NCI-H1417 treated with DMSO at 0.1 percent for 48 hours (cell line): ENCODE results near the gene GSK3B.
"Not testable (repeated sequence)": the region's sequence is repeated elsewhere in the genome, so short reads cannot be mapped to it uniquely, and the experiment has no call there.

Experiments used
- DNase-seq: peaks from one replicate; lab custom pipeline; 2025; lab: John Stamatoyannopoulos, UW

The GSK3B gene

DNA sequence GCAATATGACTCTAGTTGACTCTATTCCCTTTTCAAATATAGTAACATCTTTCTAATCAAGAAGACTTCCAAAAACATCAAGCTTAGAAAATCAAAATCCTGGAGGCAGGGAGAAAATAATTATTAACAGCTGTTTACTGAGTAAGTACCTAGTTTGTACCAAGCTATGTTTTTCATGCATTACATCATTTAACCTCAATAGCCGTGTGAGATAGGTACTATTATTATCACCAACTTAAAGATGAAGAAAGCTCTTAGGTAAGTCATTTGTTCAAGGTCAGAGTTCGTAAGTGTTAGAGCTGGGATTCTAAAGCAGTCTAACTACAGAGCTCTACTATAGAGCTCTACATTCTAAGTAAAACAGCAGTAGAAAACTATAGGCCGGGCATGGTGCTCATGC lies 41.6 kb downstream of the GSK3B start:
- DNase-seq = no peak

DNA sequence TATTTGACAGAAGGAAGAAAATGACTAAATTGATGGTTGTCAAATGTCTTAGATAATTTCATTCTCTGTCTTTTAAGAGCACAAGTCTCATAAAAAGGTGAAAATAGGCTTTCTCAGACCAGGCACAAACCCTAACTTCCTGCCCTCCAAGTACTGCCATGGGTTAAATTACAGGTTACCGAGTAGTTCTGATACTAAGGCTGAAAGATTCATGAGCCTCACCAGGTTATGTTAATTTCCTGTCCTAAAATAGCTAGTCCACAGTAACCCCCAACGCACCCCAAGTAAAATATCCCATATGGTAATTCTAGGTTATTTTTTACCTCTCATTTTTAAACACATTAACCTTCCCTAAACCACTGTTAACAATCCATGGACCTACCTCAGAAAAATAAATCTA lies 42.0 kb downstream of the GSK3B start:
- DNase-seq = no peak

DNA sequence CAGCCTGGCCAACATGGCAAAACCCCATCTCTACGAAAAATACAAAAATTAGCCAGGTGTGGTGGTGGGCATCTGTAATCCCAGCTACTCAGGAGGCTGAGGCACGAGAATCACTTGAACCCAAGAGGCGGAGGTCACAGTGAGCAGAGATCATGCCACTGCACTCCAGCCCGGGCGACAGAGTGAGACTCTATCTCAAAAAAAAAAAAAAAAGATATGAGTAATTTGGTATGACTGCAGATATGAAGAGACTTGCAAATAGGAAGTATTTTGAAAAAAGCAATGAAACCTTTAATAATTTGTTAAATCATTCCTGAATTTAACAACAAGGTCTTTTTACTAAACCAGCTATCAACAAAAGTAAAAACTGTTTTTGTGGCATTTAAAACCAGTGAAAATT lies 42.7 kb downstream of the GSK3B start:
- DNase-seq = not testable (repeated sequence)

DNA sequence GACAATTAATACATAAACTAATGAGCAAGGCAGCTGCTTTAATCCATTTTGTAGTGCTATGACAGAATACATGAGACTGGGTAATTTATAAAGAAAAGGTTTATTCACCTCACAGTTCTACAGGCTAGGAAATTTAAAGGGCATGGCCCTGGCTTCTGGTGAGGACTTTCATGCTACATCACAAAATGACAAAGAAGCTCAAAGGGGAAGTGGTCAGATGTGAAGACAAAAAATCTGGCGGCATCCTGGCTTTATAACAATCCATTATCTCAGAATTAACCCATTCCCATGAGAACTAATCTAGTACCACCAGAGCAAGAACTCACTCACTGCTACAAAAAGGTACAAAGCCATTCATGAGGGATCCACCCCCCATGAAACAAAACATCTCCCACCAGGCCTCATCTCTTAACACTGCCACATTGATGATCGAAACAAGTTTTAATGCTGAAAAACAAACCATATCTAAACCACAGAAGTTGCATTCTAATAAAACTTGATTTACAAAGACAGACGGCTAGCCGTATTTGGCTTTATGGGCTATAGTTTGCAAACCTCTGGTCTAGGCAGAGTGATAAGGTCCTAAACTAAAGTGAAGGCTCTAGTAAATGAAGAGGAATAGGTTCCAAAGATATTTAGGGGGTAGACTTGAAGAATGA lies 44.2 kb downstream of the GSK3B start:
- DNase-seq = no peak

DNA sequence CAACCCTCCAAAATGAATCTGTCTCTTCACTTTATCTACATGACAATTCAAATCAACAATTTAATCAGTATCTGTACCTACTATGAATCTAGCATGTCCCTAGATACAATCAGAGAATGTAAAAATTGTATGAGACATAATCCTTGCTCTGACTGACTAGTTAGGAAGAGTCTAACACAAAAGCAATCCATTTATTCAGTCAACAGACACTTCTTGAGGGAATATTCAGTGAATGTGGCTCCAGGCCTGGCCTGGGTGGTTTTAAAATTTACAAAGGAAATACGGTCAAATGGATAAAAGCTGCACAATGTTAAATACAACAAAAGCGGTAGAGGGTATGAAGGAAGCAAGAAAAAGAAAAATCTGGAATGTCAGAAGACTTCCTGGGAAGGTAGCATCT lies 45.2 kb downstream of the GSK3B start:
- no peak for DNase-seq

DNA sequence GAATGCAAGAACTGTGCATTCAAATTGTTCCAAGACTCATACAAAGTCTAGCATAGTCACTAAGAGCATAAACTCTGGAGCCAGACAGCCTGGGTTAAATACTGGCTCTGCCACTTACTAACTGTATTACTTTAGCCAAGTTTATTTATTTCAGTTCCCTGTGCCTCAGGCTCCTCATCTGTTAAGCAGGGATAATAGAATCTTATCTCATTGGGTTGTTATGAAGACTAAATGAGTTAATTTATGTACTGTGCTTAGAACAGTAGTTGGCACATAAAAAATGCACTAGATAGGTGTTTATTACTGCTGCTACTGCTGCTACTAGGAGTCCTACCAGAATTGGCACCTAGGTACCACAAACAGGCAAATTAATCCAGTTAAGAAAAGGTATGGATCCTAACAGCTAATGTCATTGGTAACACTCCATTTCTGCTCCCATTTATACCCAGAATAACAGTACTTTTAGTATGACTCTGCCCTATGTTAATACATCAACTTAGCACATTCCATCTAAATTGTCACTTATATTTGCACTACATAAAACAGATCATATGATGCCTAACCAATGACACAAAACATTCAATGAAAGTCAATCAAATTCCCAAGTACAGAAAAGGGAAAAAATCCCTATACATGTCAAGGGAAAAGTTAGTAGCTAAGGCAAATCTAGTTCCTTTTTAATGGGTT lies 45.7 kb downstream of the GSK3B start:
- DNase-seq = no peak

DNA sequence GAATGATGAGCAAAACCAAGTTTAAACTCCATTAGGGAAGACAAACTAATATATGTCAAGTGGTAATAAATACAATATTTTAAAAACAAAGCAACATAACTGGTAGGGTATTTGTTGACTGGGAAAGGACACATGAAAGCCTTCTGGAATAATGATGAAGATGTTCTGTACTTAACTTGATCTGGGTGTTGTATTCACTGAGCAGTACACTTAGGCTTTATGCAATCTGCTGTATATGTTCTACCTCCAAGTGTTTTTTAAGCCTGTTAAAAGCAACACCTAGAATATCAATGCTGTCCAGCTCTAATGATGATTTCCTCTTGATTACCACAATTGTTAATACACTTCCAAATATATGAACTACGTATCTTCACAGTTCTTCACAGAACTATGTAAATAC lies 46.6 kb downstream of the GSK3B start:
- DNase-seq = no peak

DNA sequence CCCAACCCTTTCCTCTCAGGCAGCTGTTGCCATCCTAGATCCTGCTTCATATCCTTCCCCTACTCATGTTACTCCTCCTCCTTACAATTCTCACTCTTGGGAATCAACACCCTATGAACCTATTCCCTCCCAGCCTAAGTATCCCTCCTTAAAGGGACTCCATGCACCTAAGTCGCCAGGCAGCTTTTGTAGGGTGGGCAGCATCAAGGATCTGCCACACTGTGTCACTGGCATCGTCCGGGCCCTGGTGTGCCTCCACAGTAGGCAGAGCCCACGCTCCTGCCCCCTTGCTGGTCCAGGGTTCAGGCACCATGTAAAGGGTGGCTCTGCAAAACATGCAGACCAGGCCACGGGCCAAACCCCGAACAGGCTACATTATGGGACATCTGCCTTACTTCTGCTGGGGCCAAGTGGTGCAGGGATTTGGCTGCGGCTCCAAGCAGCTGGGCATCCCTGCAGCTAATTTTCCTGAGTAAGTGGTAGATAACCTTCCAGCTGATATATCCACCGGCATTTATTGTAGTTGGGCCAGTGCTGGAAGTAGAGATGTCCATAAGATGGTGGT lies 53.4 kb downstream of the GSK3B start:
- no peak for DNase-seq

DNA sequence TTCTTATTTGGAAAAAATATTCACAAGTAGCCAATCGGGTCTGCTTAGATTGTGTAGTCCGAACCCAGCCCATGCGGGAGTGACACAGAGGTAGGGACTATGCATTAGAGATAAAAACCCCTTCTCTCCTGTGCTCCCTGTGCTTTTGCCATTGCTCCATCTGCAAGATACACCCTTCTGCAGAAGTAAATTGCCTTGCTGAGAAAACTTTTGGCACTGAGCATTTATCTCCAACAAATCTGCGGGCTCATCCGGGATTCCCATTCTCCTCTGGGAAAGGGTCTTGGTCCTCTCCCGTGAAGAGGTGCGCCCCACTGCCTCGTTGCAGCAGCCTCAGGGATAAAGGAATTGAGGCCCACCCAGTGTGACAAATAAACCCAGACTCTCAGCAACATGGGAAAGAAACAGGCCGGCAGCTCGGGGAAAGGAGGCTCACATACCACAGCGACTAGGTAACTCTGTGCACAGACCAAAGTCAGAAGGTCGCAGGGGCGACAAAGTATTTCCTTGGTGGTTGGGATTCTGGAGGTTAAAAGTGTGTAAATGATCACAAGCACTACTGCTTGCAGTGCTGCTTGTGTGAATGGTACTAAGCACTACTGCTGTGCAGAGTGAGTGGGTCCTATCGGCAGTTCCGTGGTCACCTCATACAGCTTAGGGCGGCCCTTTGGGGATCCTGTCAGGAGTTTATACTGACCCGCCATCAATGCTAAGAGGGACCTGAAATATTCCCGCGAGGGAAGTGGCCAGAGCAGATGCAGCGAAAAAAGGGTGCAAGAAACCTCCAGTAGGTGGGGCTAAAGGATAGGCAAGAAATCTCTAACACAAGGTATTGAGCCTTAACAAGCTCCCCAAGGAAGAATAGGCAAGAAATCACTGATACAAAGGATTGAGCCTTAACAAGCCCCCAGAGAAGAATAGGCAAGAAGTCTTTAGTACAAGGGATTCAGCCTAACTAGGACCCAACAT lies 54.3 kb downstream of the GSK3B start:
- no peak for DNase-seq

DNA sequence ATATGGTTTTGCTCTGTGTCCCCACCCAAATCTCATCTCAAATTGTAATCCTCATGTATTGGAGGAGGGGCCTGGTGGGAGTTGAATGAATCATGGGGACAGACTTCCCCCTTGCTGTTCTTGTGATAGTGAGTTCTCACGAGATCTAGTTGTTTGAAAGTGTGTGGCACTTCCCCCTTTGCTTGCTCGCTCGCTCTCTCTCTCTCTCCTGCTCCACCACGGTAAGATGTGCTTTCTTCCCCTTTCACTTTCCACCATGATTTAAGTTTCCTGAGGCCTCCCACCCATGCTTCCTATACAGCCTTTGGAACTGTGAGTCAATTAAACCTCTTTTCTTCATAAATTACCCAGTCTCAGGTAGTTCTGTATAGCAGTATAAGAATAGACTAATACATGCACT lies 60.7 kb downstream of the GSK3B start:
- DNase-seq = no peak

DNA sequence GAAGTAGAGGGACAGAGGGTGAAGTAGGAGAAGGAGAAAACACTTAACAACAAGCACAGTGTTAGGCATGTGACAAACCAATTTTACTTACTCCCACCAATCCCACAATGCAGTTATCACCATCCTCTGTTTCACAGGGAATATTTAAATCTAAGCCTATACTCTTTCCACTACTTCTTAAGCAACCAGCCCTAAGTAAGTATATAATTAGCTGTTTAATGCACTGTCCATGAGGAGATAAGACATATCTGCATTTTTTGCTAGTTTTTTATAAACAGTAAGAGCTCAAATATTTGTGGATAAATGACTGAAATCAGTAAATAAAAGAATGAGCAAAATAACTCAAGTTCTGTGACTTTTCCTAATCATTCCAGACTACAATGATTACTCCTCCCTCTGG lies 62.7 kb downstream of the GSK3B start:
- DNase-seq = no peak

DNA sequence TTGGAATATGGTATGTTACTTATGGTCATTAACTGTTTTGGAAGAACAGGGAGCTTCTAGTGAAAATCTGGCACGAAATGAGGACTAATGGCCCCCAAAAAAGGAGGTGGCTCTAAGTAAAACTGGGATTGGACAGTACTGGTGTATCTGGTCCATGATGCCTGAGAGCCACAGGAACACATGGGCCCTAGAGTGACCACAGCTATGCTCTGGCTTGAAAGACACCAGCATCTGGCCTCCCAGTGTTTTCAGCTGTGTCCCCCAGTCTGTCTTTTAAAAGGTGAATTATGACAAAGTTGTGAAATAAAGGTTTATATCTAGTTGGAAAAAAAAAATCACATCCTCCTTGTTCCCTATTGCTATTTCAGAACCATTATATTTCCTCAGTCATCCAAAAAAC lies 64.5 kb downstream of the GSK3B start:
- no peak for DNase-seq

DNA sequence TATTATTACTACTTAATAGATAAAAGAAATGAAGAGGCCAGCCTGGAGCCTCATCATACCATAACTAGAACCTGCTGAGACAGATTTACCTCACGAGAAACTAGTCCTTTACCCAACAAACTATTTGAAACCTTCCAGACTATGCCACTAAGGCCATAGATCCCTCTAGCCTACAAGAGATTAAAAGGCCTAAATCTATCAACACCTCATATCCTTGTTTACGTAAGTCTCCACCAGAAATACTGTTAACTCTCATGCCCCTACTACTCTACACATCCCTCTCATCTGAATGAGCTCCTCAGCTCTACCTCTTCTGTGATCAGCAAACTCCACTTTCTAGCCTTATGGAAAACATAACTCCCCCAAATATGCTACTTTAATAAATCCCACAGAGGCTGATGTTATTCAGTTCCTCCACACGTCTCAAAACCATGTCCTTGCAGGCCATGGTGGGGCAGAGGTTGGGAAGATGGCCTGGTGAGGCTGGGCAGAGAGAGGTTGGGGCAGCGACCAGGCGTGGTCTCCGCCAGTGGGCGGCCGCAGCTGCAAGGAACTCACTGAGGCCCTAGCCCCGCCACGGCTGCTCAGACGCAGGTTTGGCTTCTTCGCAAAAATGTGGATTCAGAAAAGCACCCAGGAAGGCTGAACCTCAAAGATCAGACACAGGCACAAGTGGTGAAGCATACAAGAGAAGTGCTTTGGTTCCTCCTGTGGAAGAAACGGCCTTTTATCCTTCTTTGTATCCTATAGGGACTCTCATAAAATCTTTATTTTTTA lies 65.8 kb downstream of the GSK3B start:
- no peak for DNase-seq

DNA sequence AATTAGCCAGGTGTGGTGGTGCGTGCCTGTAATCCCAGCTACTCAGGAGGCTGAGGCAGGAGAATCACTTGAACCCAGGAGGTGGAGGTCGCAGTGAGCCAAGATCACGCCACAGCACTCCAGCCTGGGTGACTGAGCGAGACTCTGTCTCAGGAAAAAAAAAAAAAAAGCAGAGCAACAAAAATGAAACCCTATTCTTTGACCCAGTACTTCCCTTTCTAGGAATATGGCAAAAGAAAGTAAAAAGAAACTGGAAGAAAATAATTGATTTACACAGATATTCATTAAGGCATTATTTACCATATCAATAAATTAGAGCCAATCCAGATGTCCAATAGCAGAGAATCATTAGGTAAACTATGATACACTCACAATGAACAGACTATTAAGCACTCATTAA lies 67.0 kb downstream of the GSK3B start:
- DNase-seq = no peak

DNA sequence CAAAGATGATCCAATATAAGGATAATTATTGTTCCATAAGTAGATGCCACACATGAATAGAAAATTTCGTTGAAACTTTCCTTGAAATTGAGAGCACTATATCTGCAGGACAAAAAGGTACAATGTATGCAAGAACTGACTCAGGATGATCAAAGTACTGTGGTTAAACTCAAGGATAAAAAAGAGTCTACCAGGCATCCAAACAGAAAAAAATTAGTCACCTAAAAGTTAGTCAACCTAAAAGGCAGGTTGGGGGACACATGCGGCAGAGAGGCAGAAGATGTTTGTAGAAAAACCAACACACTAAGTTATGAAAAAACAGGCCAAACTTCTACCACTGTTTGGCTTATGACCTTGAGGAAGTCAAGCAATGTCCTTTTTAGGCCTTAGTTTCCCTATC lies 68.7 kb downstream of the GSK3B start:
- DNase-seq = no peak

DNA sequence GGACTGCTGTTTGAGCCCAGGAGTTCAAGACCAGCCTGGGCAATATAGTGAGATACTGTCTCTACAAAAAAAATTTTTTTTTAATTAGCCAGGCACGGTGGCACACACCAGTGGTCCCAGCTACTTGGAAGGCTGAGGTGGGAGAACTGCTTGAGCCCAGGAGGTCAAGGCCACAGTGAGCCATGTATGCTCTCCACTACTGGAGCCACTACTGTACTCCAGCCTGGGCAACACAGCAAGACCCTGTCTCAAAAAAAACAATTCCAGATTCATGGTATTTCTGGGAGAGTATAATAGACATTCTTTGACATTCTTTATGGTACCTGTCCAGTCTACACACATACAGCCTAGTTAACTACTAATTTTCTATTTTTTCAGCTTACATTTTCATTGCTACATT lies 70.1 kb downstream of the GSK3B start:
- DNase-seq = no peak

DNA sequence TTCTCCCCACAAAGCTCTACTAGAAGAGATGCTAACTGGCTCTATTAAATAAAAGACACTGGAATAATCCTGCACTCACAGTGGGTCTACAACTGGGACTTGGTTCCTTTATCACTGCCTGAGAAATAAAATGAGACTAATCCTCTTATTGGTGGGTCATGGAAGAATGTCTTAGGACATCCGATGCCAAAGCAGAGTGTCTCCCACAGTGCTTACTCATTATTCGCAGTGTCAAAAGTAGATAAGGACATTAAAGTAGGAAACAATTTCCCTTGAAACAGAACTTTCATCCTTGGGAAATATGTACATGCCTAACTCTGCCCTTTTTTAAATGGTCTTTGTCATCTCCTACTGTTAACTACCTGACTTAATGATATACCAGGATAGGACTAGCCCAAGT lies 71.5 kb downstream of the GSK3B start:
- no peak for DNase-seq

DNA sequence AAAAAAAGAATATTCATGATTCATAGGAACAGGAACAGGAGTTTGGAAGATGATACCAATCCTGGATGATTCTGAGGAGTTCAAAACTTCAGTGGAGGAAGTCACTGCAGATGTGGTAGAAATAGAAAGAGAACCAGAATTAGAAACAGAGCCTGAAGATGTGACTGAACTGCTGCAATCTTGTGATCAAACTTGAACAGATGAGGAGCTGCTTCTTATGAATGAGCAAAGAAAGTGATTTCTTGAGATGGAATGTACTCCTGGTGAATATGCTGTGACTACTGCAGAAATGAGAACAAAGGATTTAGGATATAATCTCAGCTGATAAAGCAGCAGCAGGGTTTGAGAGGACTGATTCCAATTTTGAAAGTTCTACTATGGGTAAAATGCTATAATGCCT lies 72.7 kb downstream of the GSK3B start:
- no peak for DNase-seq

DNA sequence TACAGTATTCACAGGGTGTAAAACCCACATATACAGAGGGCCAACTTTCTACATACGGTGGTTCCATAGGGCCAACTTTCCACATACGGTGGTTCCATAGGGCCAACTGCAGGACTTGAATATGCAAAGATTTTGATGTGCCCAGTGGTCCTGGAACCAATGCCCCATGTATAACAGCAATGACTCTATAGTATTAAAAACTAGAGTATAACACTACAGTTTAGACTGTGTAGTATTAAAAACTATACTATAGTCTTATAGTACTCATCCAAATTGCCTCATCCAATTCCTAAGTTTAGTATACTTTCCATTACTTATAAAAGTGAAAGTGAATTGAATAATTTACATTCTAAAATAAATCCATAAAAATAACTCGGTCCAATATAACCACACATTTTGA lies 75.9 kb downstream of the GSK3B start:
- DNase-seq = no peak

DNA sequence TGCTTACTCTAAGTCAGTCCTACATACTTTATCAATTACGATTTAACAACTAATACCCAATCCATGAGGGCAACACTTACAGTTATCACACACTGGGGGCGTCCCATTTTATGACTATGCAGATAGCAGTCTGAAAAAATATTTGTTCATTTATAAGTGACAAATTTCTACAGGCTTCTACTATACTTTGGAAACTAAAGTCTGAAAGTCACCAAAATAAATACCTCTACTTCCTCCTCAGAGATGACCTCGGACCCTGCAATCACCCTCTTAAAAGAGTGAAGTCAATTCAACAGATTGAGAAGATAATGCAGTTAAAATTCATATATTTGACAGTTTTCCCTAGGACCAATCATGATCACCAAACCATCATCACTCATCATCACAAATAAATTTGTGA lies 76.6 kb downstream of the GSK3B start:
- DNase-seq = no peak

DNA sequence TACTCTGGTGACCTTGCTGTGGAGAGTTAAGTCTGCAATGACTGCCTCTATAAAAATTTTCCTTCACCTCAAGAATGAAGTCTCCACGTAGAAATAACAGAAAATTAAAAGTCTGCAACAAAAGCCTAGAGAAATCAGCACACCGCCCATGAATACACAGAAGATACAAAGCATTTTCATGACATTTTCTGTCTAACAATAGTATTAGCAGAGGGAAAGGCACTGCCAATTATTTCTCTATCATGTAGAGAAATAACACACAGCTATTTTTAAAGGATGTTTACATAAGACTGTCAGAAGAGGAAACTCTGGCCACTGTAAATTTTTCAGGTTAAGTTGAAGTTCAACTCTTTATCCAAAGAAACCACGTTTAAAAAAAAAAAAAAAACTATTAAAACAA lies 80.8 kb downstream of the GSK3B start:
- no peak for DNase-seq

DNA sequence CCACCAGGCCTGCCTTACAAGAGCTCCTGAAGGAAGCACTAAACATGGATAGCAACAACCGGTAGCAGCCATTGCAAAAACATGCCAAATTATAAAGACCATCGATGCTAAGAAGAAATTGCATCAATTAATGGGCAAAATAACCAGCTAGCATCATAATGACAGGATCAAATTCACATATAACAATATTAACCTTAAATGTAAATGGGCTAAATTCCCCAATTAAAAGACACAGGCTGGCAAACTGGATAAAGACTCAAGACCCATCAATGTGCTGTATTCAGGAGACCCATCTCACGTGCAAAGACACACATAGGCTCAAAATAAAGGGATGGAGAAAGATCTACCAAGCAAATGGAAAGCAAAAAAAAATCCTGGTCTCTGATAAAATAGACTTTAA lies 88.5 kb downstream of the GSK3B start:
- not testable (repeated sequence) for DNase-seq
